GM23338 (cell line): Measurements from ENCODE around the gene RUSF1. TPM values are rescaled to one million over a fixed set of nuclear protein-coding genes. Genes with fewer than 3 reads are reported as not detected.

ENCODE experiments used
- ATAC-seq: fragments of 200-7000 bp; cut with Tn5 transposase; 3 replicates; pipeline ENCODE4 v1.9.1; 2020
- DNase-seq: peaks from one replicate; pipeline ENCODE4 v3.0.0-alpha.2; 2015; ENCODE audit warnings: low spot score
- H2AFZ ChIP-seq: fragments of 200-600 bp; sonication (generic); 2 replicates; pipeline ENCODE4 v1.8.0; 2016; ENCODE audit warnings: antibody characterized with exemption, mild to moderate bottlenecking, moderate library complexity
- H3F3A ChIP-seq: fragments of 200-600 bp; sonication (generic); replicated peaks from 2 replicates; pipeline ENCODE4 v1.8.0; 2017; ENCODE audit warnings: antibody characterized with exemption, mixed run types, low read depth
- H3K27ac ChIP-seq: fragments of 200-600 bp; sonication (generic); 2 replicates; pipeline ENCODE4 v1.6.1; 2016; ENCODE audit warnings: low read depth
- H3K27me3 ChIP-seq: fragments of 200-600 bp; sonication (generic); 2 replicates; pipeline ENCODE4 v1.8.0; 2016; ENCODE audit warnings: mild to moderate bottlenecking, mixed run types, moderate library complexity; ENCODE audit not compliant: insufficient read depth
- H3K36me3 ChIP-seq: fragments of 200-600 bp; sonication (generic); 2 replicates; pipeline ENCODE4 v1.8.0; 2016; ENCODE audit warnings: mild to moderate bottlenecking; ENCODE audit not compliant: insufficient read depth
- H3K4me1 ChIP-seq: fragments of 200-600 bp; sonication (generic); 2 replicates; pipeline ENCODE4 v1.8.0; 2016; ENCODE audit warnings: mild to moderate bottlenecking, moderate library complexity; ENCODE audit not compliant: insufficient read depth
- H3K4me2 ChIP-seq: fragments of 200-600 bp; sonication (generic); 2 replicates; pipeline ENCODE4 v1.7.1; 2017; ENCODE audit warnings: mixed run types
- H3K4me3 ChIP-seq: fragments of 200-600 bp; sonication (generic); 2 replicates; pipeline ENCODE4 v1.6.1; 2016; ENCODE audit warnings: mixed run types
- H3K79me2 ChIP-seq: fragments of 200-600 bp; sonication (generic); replicated peaks from 2 replicates; pipeline ENCODE4 v1.8.0; 2017; ENCODE audit warnings: mild to moderate bottlenecking; ENCODE audit not compliant: insufficient read depth
- H3K9me2 ChIP-seq: fragments of 200-600 bp; sonication (generic); 2 replicates; pipeline ENCODE4 v1.8.0; 2017; ENCODE audit not compliant: insufficient read depth
- H4K20me1 ChIP-seq: fragments of 200-600 bp; sonication (generic); replicated peaks from 2 replicates; pipeline ENCODE4 v1.8.0; 2017; ENCODE audit warnings: mild to moderate bottlenecking; ENCODE audit not compliant: insufficient read depth
- H3K27ac Mint-ChIP-seq: 2 replicates; pipeline ENCODE4 v1.8.0; 2020; ENCODE audit warnings: inconsistent platforms, mild to moderate bottlenecking, moderate library complexity, mixed read lengths
- H3K27me3 Mint-ChIP-seq: 3 replicates; pipeline ENCODE4 v1.8.0; 2022; ENCODE audit warnings: low read depth, mild to moderate bottlenecking, moderate library complexity, mixed read lengths, inconsistent platforms; ENCODE audit not compliant: insufficient read depth, poor library complexity
- H3K36me3 Mint-ChIP-seq: 3 replicates; pipeline ENCODE4 v1.8.0; 2021; ENCODE audit warnings: low read depth, mild to moderate bottlenecking, inconsistent platforms, moderate library complexity, mixed read lengths
- H3K4me1 Mint-ChIP-seq: 3 replicates; pipeline ENCODE4 v1.8.0; 2020; ENCODE audit warnings: mild to moderate bottlenecking, inconsistent platforms, mixed read lengths
- H3K4me3 Mint-ChIP-seq: 3 replicates; pipeline ENCODE4 v1.8.0; 2021; ENCODE audit warnings: moderate library complexity, mild to moderate bottlenecking, inconsistent platforms, mixed read lengths
- H3K9me3 Mint-ChIP-seq: 3 replicates; pipeline ENCODE4 v1.8.0; 2020; ENCODE audit warnings: moderate library complexity, mild to moderate bottlenecking, inconsistent platforms, mixed read lengths
- CTCF ChIP-seq, 2 experiments: fragments of 200-600 bp in 1 of 2; sonication (generic) in 1 of 2; conservative IDR thresholded peaks; 2 replicates each; pipeline versions ENCODE4 v1.5.1 to v1.6.1; 2016 to 2017; ENCODE audit warnings: antibody characterized with exemption in 2 of 2, low read depth in 2 of 2, mild to moderate bottlenecking in 2 of 2, moderate library complexity in 1 of 2
- JUNB ChIP-seq: IDR thresholded peaks from one replicate; pipeline ENCODE4 v1.6.1; 2016; ENCODE audit warnings: antibody characterized with exemption; ENCODE audit not compliant: unreplicated experiment
- POLR2AphosphoS5 ChIP-seq: IDR thresholded peaks from 2 replicates; pipeline ENCODE4 v1.6.1; 2016; ENCODE audit warnings: antibody characterized with exemption, low read depth
- ZNF331 ChIP-seq: fragments of 250-450 bp; sonication (Bioruptor Pico); IDR thresholded peaks from 2 replicates; pipeline ENCODE4 v1.5.0; 2020; ENCODE audit warnings: low read depth, mild to moderate bottlenecking, moderate library complexity
- polyA plus RNA-seq: library from polyadenylated mRNA; unstranded; fragments of >200 nt; fragmentation: Nextera tagmentation; extraction: Ambion mirVana; gene quantifications from 2 replicates; pipeline ENCODE4 v1.2.1, GENCODE V29; 2016
- total RNA-seq: library from RNA; depleted of rRNA; stranded (reverse); fragments of >200 nt; shearing (Covaris generic); gene quantifications from 2 replicates; pipeline ENCODE4 v1.2.3, GENCODE V29; 2014
- TF ChIP-seq, protein P1 (sequence below): IDR thresholded peaks from one replicate; pipeline ENCODE4 v1.6.1; 2018; ENCODE audit warnings: antibody characterized with exemption; ENCODE audit not compliant: unreplicated experiment

RUSF1 gene
- total and polyA plus RNA-seq, 2 experiments from 2014 or later = 8.9 to 36.1 TPM

- Histone ChIP-seq H3K36me3 (no peaks in the 10 kb centered on the region), H3K4me2 (peak overlapping the region; percentile 98), H2AFZ (peak overlapping the region; percentile 99), H3F3A (peaks cover 8% of the 10 kb centered on the region; the same call in 1 of the 2 replicates), H3K4me3 (peak overlapping the region; percentile 83), H3K27ac (no peak overlapping the region), H4K20me1 (no peaks in the 10 kb centered on the region), H3K27me3 (peaks cover 81% of the 10 kb centered on the region), H3K4me1 (no peaks in the 10 kb centered on the region; the same call in 1 of the 2 replicates), H3K9me2 (no peaks in the 10 kb centered on the region), H3K79me2 (no peaks in the 10 kb centered on the region)
- DNase-seq (peak; percentile 91), ATAC-seq (peak; percentile 73)
- peaks cover 6% of the 10 kb centered on the region for H3K9me3 Mint-ChIP-seq
- H3K27ac Mint-ChIP-seq = peak overlapping the region; percentile 30; the same call in 1 of the 2 replicates
- peaks cover 11% of the 10 kb centered on the region; the same call in 2 of the 3 replicates for H3K4me1 Mint-ChIP-seq
- H3K4me3 Mint-ChIP-seq = peak overlapping the region; percentile 74
- peaks cover 66% of the 10 kb centered on the region for H3K27me3 Mint-ChIP-seq
- TF ChIP-seq POLR2AphosphoS5 (0 out of 2 replicates have a peak, but pooled peaks have one; percentile 12), CTCF (conservative IDR thresholded peaks at IDR 0.05; ENCODE audit: low read depth in 2 of 2) (peak in 1 of 2 experiments; percentile 51; a peak in 3 of 4 replicates), JUNB (no peak)
- peaks cover 8% of the 10 kb centered on the region for H3K36me3 Mint-ChIP-seq
Measured at GRCh38 chr16:31477220-31478216, 30.7 kb downstream of the RUSF1 start.

GRCh38 chr16:31476303-31477219 lies 31.6 kb downstream of the RUSF1 start:
- Mint-ChIP-seq H3K27ac (no peak overlapping the region), H3K9me3 (peaks cover 6% of the 10 kb centered on the region), H3K27me3 (peaks cover 64% of the 10 kb centered on the region), H3K4me3 (peak overlapping the region; percentile 74), H3K36me3 (peaks cover 8% of the 10 kb centered on the region), H3K4me1 (peaks cover 12% of the 10 kb centered on the region; the same call in 2 of the 3 replicates)
- Histone ChIP-seq H4K20me1 (no peaks in the 10 kb centered on the region), H2AFZ (peak overlapping the region; percentile 86), H3K36me3 (no peaks in the 10 kb centered on the region), H3K4me3 (peak overlapping the region; percentile 83), H3K4me2 (peak overlapping the region; percentile 98), H3K9me2 (no peaks in the 10 kb centered on the region), H3F3A (peaks cover 8% of the 10 kb centered on the region; the same call in 1 of the 2 replicates), H3K79me2 (no peaks in the 10 kb centered on the region), H3K4me1 (peaks cover under 1% of the 10 kb centered on the region; the same call in 1 of the 2 replicates), H3K27ac (no peak overlapping the region), H3K27me3 (peaks cover 79% of the 10 kb centered on the region)
- DNase-seq = peak; percentile 88
- peak; percentile 68 for ATAC-seq
- TF ChIP-seq, protein P1, sequence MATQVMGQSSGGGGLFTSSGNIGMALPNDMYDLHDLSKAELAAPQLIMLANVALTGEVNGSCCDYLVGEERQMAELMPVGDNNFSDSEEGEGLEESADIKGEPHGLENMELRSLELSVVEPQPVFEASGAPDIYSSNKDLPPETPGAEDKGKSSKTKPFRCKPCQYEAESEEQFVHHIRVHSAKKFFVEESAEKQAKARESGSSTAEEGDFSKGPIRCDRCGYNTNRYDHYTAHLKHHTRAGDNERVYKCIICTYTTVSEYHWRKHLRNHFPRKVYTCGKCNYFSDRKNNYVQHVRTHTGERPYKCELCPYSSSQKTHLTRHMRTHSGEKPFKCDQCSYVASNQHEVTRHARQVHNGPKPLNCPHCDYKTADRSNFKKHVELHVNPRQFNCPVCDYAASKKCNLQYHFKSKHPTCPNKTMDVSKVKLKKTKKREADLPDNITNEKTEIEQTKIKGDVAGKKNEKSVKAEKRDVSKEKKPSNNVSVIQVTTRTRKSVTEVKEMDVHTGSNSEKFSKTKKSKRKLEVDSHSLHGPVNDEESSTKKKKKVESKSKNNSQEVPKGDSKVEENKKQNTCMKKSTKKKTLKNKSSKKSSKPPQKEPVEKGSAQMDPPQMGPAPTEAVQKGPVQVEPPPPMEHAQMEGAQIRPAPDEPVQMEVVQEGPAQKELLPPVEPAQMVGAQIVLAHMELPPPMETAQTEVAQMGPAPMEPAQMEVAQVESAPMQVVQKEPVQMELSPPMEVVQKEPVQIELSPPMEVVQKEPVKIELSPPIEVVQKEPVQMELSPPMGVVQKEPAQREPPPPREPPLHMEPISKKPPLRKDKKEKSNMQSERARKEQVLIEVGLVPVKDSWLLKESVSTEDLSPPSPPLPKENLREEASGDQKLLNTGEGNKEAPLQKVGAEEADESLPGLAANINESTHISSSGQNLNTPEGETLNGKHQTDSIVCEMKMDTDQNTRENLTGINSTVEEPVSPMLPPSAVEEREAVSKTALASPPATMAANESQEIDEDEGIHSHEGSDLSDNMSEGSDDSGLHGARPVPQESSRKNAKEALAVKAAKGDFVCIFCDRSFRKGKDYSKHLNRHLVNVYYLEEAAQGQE = no peak
- TF ChIP-seq POLR2AphosphoS5 = peak; percentile 86
- TF ChIP-seq ZNF331 (CRISPR knock-in tag) = no peak
